ENCODE measurements around the gene DDX27. TPM values are rescaled to one million over a fixed set of nuclear protein-coding genes. Genes with fewer than 3 reads are reported as not detected.

DDX27 gene
- total RNA-seq, 4 donors from 2014 or later, result 30.4 to 45.8 (median 38.2) TPM

DNA sequence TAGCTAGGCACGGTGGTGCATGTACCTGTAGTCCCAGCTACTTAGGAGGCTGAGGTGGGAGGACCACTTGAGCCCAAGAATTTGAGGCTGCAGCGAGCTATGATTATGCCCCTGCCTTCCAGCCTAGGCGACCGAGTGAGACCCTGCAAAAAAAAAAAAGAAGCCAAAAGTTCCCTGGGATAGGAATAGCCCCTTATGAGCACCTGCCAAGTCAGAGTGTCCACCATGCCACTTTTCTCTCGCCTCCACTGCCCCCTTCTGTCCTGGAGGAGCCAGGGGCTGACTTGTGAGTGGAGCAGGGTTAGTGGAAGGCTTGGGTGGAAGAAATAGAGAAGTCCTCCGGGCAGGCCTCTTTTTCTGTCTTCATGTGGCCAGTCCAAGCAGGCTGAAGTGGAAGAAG, 12.1 kb upstream of the DDX27 start:
- H3K27me3 ChIP-seq, result no peaks in the 10 kb centered on the region
- no peaks in the 10 kb centered on the region for H3K9me3 ChIP-seq
- peaks cover 0 to 7% of the 10 kb centered on the region in 2 donors for H3K4me1 ChIP-seq
- TF ChIP-seq POLR2A (IDR thresholded peaks at IDR 0.05), result no peak
- TF ChIP-seq, protein P1, sequence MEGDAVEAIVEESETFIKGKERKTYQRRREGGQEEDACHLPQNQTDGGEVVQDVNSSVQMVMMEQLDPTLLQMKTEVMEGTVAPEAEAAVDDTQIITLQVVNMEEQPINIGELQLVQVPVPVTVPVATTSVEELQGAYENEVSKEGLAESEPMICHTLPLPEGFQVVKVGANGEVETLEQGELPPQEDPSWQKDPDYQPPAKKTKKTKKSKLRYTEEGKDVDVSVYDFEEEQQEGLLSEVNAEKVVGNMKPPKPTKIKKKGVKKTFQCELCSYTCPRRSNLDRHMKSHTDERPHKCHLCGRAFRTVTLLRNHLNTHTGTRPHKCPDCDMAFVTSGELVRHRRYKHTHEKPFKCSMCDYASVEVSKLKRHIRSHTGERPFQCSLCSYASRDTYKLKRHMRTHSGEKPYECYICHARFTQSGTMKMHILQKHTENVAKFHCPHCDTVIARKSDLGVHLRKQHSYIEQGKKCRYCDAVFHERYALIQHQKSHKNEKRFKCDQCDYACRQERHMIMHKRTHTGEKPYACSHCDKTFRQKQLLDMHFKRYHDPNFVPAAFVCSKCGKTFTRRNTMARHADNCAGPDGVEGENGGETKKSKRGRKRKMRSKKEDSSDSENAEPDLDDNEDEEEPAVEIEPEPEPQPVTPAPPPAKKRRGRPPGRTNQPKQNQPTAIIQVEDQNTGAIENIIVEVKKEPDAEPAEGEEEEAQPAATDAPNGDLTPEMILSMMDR (IDR thresholded peaks at IDR 0.05), result no peak
- intact Hi-C loops (cut with DNase I), result loop anchor here (5.0 kb wide), 1 partner anchor 60 kb away; no protein-coding TSS in a partner anchor
- H3K27ac ChIP-seq, result no peak overlapping the region
- DNase-seq, result no peak
- no peak overlapping the region for H3K4me3 ChIP-seq (replicated peaks in 1 of 3)
- no peaks in the 10 kb centered on the region for H3K36me3 ChIP-seq
- WGBS, 2 donors, result 89 to 91% methylated on average over 6 of the region's 6 CpGs

DNA sequence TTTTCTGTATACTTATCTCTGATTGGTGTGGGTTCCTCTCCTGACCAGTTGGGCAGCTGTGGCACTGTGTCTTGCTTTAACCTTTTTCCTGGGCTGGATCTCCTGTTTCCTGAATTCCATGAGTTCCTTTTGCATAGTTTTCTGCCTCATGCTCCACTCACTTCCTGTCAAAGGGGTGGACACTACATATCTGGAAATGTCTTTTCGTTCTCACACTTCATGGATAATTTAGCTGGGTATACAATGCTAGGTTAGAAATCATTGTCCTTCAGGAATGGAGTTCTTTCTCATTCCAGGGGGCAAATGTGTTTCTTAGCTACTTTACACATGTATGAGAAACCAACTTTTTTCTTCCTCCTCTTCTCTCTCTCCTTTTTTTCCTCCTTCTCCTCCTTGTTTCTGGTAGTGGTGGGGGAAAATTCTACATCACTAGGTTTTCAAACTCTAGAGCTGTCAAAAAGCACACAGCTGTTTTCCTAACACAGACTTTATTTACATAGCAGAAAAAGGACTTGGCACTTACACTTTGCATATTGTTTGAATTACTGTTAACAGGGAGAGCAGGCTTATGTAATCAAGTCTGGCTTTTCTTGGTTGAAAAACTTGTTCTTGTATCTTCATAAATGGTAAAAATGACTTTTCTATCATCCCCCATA, 9.0 kb upstream of the DDX27 start:
- DNase-seq, result no peak
- H3K27ac ChIP-seq, result no peak overlapping the region

GRCh38 chr20:49210757-49211110, 8.5 kb upstream of the DDX27 start:
- Histone ChIP-seq H3K27ac (no peak overlapping the region), H3K4me3 (replicated peaks in 1 of 3) (no peak overlapping the region), H3K27me3 (no peaks in the 10 kb centered on the region), H3K36me3 (no peaks in the 10 kb centered on the region), H3K9me3 (no peaks in the 10 kb centered on the region), H3K4me1 (peaks cover 0 to 9% of the 10 kb centered on the region in 2 donors)
- TF ChIP-seq, protein P1 (IDR thresholded peaks at IDR 0.05), result no peak
- TF ChIP-seq POLR2A (IDR thresholded peaks at IDR 0.05), result no peak
- WGBS, 2 donors, result 70 to 80% methylated on average over 1 of the region's 1 CpG
- intact Hi-C loops (cut with DNase I), result no loop called here
- no peak for DNase-seq

More for the DNA sequence above, 9.0 kb upstream of the DDX27 start:
- Histone ChIP-seq H3K9me3 (no peaks in the 10 kb centered on the region), H3K4me1 (peaks cover 0 to 9% of the 10 kb centered on the region in 2 donors), H3K4me3 (replicated peaks in 1 of 3) (no peak overlapping the region), H3K36me3 (no peaks in the 10 kb centered on the region), H3K27me3 (no peaks in the 10 kb centered on the region)
- 84 to 88% methylated on average over 1 of the region's 1 CpG for WGBS, 2 donors
- TF ChIP-seq POLR2A (IDR thresholded peaks at IDR 0.05), result no peak
- TF ChIP-seq, protein P1 (IDR thresholded peaks at IDR 0.05), result no peak
- intact Hi-C loops (cut with DNase I), result no loop called here

DNA sequence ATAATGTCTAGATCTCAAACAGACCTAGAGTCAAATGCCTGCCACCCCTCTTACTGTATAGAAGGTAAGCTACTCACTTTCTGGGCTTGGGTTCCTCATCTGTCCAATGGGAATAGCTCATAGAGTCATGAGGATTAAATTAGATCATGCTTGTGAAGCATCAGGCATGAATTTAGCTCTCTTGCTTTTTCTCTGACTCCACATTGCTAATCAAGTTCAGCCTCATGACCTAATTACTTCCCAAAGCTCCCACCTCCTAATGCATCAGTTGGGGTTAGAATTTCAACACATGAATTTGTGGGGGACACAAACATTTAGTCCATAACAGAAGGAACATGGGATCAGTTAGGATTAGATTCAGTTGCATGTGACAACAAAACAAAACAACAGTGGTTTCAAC, 4.6 kb upstream of the DDX27 start:
- intact Hi-C loops (cut with DNase I), result loop anchor here (2.0 kb wide), 1 partner anchor 26 kb away; the partner anchor contains the start of gene STAU1
- no peak for TF ChIP-seq POLR2A (IDR thresholded peaks at IDR 0.05)
- TF ChIP-seq, protein P1 (IDR thresholded peaks at IDR 0.05), result no peak
- Histone ChIP-seq H3K27me3 (no peaks in the 10 kb centered on the region), H3K36me3 (no peaks in the 10 kb centered on the region), H3K27ac (no peak overlapping the region), H3K4me1 (peaks cover 7 to 18% of the 10 kb centered on the region in 2 donors), H3K9me3 (no peaks in the 10 kb centered on the region), H3K4me3 (replicated peaks in 1 of 3) (no peak overlapping the region)
- DNase-seq, result no peak

GRCh38 chr20:49215232-49215631, 4.0 kb upstream of the DDX27 start:
- H3K36me3 ChIP-seq, result no peaks in the 10 kb centered on the region
- no peak for DNase-seq
- no peaks in the 10 kb centered on the region for H3K9me3 ChIP-seq
- no peaks in the 10 kb centered on the region for H3K27me3 ChIP-seq
- H3K4me3 ChIP-seq (replicated peaks in 1 of 3), result no peak overlapping the region
- 89 to 96% methylated on average over 3 of the region's 3 CpGs for WGBS, 2 donors
- intact Hi-C loops (cut with DNase I), result loop anchor here (2.0 to 5.0 kb wide), 2 partner anchors 26 to 83 kb away; partner anchors contain the start of gene STAU1
- no peak overlapping the region for H3K27ac ChIP-seq
- peaks cover 9 to 21% of the 10 kb centered on the region in 2 donors for H3K4me1 ChIP-seq
- TF ChIP-seq POLR2A (IDR thresholded peaks at IDR 0.05), result no peak
- TF ChIP-seq, protein P1 (IDR thresholded peaks at IDR 0.05), result no peak
